OCI-LY1 (cell line): ENCODE data around the gene PLCE1.

ENCODE experiments used
- EZH2 ChIP-seq: fragments of 200-600 bp; sonication (generic), shearing (Covaris generic); IDR thresholded peaks from 2 replicates; pipeline ENCODE4 v1.8.0; 2017; ENCODE audit warnings: borderline replicate concordance, mixed run types, mild to moderate bottlenecking, antibody characterized with exemption, low read length, moderate library complexity, mixed read lengths
- TF ChIP-seq, protein P1 (sequence below): fragments of 200-600 bp; sonication (generic), shearing (Covaris generic); IDR thresholded peaks from 2 replicates; pipeline ENCODE4 v1.5.1; 2017; ENCODE audit warnings: mild to moderate bottlenecking, antibody characterized with exemption, low read length, moderate library complexity, mixed read lengths

DNA sequence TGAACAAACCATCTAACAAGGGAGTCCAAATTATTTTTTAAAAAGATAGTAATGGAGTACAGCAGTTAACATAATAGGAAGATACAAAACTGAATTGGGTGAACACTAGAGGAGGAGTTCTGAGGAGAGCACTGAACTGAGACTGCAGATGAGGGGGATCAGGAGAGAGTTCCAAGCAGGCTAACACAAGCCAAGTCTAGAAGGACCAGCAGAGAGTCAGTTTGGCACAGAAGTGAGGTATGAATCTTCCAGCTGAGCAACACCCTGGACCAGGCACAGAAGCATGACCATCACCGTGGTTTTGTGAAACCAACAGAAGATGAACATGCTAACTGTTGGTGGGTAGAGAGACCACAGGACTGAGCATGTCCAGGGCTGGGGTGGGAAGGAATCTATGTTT lies 30.8 kb upstream of the PLCE1 start:
- TF ChIP-seq EZH2, result no peak
- TF ChIP-seq, protein P1, sequence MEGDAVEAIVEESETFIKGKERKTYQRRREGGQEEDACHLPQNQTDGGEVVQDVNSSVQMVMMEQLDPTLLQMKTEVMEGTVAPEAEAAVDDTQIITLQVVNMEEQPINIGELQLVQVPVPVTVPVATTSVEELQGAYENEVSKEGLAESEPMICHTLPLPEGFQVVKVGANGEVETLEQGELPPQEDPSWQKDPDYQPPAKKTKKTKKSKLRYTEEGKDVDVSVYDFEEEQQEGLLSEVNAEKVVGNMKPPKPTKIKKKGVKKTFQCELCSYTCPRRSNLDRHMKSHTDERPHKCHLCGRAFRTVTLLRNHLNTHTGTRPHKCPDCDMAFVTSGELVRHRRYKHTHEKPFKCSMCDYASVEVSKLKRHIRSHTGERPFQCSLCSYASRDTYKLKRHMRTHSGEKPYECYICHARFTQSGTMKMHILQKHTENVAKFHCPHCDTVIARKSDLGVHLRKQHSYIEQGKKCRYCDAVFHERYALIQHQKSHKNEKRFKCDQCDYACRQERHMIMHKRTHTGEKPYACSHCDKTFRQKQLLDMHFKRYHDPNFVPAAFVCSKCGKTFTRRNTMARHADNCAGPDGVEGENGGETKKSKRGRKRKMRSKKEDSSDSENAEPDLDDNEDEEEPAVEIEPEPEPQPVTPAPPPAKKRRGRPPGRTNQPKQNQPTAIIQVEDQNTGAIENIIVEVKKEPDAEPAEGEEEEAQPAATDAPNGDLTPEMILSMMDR, result no peak
